Erythroblast (primary cell): Measurements from ENCODE around the gene CASP9.

Experiments
- GATA1 ChIP-seq: IDR thresholded peaks from 2 replicates; pipeline ENCODE4 v1.6.1; 2011; ENCODE audit warnings: low read depth, mild to moderate bottlenecking, control low read depth, low read length, moderate library complexity
- POLR2A ChIP-seq: IDR thresholded peaks from 2 replicates; pipeline ENCODE4 v1.6.1; 2011; ENCODE audit warnings: mild to moderate bottlenecking, low read length

DNA sequence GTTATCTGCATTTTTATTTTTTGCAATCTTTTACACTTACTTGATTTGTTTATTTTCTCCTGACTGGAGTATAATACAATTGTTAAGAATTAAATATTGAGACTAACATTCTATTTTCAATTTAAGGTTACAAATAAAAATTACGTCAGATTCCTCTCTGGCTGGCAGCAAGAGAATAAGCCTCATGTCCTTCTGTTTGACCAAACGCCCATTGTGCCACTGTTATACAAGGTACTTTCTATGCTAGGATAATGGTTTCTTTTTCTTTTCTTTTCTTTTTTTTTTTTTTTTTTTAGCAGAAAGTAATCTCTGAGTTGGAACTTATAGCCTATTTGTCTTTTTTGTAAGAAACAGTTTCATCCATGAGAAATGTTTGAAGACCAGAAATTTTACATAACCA, 22.6 kb upstream of the CASP9 start:
- TF ChIP-seq POLR2A (no peak), GATA1 (no peak)
